ENCODE results near the gene ELFN2.
"Not testable (repeated sequence)": the region's sequence is repeated elsewhere in the genome, so short reads cannot be mapped to it uniquely, and the experiment has no call there.

The ELFN2 gene

DNA sequence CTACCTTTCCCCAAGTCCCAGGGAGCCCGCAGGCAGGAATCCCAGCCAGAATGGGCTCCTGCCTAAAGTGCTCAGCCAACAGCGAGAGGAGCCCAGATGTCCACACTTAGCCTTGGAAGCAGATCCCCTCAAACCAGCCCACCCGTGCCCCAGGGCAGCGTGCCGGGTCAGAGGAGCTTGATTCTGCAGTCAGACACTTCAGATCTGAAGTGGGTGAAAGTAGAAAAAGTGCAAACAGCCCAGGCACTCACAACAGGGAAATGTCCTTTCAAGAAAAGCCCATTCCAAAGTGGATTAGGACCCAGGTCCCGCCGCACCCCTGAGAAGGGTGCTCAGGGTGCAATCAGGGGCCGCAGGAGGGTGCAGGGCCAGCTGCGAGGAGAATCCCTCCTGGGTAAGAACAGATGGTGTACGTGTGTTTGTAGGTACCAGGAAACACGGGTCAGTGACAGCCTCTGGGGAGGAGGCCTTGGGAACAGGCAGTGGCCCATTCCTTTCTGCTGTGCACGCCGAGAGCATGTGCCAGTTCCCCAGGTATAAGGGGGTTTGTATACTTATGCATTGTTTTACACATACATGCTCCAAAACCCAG, 17.7 kb downstream of the ELFN2 start:
- FAIRE-seq: no peak

DNA sequence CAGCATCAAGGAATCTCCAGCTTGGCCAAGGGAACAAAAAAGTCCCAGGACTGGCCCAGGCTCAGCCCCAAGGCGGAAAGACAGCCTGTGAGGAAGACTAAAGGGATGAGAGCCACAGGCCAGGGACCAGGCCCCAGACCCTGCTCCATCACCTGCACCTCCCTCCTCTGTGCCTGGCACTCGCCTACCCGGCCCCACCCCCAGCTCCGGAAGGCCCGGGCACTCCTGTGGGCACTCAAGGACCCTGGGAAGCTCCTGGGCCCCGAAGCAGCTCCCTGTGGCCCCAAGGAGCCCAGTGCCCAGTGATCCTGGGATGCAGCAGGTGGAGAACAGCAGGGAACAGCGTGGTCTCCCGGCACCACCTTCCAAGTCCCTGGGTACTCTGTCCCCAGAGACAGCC, 18.2 kb downstream of the ELFN2 start:
- no peak for FAIRE-seq

DNA sequence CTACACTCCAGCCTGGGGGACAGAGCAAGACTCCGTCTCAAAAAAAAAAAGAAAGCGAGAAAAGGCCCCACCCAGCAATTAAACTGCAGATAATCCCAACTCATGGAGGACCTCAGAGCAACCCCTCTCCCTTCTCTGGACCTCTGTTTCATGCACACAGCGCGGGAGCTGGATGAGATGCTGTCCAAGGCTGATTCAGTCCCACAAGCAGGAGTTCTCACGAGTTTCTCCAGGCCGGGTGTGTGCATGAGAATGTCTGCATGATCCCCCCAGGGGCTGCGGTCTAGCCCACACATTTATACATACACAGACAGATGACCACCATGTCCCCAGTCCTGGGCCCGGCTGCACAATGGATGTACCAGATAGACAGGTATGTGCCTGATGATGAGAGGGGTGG, 19.4 kb downstream of the ELFN2 start:
- FAIRE-seq: no peak

DNA sequence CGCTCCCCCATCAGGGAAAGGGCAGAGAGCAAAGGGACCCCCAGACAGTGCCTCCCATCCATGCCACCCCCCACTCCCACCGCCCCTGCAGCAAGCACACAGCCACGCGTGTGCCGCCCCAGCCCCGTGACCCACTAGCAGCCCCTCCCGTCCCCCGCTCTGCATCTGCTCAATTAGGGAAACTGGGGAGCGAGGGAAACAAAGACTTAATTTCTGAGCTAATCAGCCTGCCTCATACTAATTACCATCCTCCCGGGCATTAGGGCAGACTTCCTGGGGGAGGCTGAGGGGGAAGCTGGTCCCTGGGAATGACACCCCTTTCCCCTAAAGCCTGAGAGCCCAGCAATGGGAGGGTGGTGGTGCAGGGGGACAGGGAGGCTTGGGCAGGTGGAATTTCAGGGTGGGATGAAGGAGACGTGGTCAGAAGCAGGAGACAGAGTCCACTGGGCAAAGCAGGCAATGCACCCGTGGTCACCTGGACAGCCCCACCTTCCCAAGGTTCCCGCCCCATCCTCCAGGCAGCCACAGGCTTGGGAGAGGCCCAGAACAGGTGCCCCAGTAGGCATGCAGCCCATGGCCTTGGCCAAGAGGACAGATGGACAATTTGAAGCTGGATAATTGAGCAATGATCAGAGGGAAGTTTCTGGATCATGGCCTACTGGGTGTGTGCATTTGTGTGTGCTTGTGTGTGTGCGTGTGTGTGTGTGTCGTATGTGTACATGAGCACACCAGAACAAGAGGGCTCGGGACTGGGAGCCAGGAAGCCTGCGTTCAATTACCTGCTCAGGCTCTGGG, 20.6 kb downstream of the ELFN2 start:
- FAIRE-seq: no peak

DNA sequence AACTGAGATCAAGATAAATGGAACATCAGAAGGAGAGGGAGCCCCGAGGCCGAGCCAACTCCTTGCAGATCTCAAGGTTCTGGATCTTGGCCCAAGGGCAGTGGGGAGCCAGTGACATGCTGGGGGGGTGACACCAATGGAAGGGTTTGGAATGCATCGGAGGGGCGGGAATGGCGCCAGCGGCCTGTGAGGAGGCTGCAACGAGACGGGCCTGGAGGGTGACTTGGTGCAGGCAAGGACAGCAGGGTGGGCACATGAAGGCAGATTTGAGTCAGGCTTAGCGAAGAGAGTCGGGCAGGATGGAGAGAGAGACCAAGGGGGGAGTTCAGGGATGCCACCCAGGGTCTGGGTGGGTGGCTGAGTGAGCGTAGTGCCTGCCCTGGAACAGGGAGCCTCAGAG, 23.2 kb downstream of the ELFN2 start:
- no peak for FAIRE-seq

DNA sequence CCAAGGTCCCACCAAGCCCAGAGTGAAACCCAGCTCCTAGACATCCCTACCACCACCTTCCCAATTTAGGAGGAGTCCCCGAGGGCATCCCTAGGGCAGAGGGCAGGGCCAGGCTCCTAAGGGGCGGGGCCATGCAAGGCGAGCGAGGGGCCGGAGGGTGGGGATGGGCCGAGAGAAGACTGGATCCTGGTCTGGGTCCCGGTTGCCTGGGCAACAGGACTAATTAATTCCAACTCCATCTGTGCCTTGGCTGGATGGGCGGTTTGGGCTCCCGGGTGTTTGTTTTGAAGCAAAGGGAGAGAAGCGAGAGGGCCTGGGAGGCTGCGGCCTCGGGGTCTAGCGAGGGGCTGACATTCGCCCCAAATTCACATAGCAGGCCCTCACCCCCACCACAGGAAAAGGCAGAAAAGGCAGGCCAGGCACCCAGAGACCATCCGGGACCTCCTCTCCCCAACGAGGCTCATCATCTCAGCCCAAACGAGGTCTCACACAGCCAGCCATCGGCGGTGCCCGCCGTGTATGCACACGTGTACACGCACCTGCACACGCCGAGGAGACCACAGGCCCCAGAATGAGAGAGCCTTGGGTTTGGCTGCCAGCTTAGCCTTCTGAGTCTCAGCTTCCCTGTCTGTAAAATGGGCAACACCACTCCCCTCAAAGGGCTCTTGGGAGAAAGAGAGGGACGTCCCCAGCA, 23.9 kb downstream of the ELFN2 start:
- FAIRE-seq: no peak

DNA sequence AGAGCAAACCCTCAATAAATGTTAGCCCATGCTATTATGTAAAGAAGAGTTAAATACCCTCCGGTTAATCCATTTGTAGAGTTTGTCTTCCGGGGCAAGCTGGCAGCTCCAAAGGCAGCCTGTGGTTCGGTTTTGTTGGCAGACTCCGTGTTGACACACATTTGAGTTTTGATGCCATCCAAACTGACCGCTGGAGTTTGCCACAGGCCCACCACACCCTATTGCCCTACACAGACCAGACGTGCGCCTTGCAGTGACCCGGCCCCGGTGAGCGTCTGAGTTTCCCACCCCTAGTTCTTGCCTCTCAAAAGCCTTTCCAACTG, 25.1 kb downstream of the ELFN2 start:
- FAIRE-seq: no peak

DNA sequence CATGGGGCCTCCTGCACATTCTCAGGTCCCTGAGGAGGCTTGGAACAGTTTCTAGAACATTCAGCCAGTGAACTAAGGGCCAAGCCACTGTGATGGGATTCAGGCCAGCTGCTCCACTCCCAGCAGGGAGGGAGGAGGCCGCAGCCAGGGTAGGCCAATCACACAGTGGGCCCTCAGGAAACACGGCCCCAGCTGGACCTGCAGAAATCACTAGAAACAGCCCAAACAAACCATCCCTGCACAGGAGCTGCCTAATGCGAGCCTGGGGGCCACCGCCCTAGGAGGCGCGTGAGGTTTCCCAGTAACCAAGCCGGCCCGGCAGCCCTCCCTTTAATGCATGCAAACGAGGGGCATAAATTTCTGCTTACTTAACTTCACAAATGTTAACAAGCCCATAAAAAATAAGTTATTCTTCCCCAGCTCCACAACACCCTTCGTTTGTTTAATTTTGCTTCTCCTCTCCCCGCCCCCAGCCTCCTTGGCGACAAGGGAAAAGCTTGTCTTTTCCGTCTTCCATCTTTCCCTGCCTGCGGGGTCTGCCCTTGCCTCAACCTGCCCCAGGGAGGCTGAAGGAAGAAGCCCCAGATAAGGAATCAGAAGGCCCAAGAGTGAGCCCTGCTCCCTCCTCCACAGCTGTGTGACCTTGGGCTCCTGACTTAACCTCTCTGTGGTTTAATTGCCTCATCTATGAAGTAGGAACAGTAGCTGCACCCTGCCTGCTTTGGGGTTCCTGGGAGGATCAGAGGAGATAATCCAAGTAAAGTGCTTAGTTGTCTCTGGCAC, 25.7 kb downstream of the ELFN2 start:
- FAIRE-seq: no peak

DNA sequence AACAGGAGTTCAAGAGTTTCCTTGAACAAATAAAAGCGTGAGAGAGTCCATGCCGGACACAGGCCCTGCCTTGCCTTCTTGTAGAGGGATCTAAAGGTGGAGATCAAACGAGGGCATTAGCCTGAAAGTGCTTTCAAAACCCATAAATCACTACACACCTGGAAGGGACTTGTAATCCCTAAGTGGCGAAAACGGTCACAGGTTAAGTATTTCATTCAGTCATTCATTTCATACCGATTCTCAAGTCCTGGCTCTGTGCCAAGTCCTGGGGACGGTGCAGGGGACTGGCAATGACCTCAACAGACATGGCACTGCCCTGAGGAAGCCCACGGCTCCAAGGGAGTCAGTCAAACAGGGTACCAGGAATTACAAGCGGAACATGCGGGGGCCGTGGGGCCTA, 26.6 kb downstream of the ELFN2 start:
- FAIRE-seq: no peak

DNA sequence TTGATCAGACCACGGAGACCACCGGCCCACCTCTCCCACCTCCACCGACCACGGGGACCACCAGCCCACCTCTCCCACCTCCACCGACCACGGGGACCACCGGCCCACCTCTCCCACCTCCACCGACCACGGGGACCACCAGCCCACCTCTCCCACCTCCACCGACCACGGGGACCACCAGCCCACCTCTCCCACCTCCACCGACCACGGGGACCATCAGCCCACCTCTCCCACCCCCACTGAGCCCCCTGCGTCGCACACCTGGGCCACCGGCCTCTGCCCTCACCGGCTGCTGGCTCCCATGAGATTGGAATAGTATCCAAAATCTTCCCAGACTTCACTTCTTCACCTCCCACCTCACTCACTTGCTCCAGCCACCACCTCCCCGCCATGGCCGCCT, 27.8 kb downstream of the ELFN2 start:
- not testable (repeated sequence) for FAIRE-seq

DNA sequence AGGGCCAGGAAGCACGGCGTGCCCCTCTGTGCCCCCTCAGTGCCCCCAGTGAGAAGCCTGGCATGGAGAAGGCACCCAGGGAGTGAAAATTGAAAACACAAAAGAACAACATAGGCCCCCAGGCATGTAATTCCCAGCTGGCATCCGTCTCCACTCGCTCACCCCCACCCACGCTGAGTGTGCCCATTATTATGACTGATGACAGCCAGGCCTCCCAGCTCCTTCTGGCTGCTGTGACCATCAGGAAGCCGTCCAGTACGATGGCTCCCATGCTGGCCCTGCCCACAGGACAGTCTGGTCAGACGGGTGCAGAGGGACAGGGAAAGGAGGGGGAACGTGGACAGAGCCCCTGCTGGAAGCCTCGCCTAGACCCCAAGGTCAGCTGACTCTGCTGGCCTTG, 30.1 kb downstream of the ELFN2 start:
- FAIRE-seq: no peak

DNA sequence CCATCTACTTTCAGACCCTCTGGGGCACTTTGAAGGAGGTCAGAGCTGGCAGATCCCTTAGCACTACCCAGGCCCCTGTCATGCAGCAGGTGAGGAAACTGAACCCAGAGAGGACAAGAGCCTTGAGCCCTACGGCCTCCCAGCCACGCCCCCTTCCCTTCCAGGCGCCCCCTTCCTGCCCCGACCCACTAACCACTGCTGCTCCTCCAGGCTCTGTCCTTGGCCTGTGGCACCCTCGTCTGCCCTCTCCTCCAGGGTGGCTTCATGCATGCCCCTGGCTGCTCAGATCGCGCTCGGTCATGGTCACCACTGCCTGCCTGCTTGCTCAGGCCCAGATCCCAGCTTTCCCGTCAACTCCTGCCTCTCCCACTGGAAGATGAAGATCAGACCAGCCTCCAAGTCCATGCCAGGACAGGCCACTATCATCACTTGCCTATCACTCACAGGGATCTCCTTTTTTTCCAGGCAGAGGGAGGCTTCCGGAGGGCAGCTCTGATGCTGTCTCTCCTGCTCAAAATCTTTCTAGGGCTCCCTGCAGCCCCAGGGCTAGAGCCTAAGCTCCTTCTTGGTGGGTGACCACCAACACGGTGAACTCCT, 30.7 kb downstream of the ELFN2 start:
- no peak for FAIRE-seq

DNA sequence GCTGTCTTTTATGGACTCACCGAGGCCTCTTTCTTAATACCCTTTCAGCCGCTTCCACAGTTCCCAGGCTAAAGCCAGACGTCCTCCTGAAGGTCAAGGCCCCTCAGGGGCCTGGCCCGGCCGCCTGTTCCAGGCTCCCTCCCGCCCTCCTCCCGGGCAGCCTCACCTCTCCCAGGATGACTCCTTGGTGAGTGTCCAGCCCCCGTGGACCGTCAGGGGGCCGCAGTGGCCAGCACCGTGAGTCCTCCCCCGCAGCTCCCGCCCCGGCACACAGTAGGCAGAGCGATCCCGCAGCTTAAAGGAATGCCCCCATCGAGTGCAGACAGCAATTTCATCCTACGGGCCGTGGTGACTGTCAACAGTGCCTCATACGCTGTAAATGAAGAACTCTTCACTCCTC, 32.9 kb downstream of the ELFN2 start:
- FAIRE-seq: no peak

DNA sequence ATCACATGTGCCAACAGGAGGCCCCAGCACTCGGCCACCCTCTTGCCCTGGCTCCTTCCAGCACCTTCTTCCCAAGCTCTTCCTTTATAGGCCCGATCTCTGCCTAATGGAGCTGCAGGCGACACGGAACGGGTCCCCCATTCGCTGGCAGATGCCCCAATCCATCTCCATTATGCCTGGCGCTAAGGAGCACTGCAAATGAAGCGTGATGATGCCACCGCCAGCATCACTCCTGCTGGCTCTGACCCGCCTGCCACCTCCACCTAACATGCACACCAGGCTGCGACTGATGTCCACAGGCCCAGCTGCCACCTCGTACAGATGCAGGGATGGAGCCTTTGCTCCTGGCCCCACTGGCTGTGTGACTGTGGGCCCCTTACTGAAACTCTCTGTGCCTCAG, 33.5 kb downstream of the ELFN2 start:
- no peak for FAIRE-seq

DNA sequence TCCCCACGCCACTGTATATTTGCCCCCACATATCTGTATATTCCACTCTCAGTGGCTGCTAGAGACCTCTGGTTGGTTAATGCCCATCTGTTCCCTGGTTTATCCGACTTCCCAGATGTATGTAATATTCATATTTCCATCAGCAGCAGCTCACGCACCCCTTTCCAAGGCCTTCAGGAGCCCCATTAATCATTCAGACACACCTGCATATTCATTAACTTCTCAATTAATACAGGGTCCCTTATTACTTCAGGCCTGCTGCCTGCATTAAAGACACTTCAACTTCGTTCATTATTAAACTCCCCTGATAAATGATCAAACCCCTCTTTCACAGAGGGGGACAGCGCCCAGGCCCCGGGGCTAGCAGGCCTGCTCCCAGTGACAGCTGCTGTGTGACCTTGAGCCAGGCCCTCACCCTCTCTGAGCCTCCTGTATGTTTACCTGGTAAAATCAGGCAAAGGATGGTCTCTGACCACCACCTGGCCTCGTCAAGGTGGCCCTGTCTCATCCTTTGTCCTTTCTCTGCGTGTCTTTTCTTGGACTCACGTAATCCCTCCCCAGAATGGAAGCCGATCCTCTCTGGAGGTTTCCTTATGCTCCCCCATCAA, 34.5 kb downstream of the ELFN2 start:
- FAIRE-seq: no peak

DNA sequence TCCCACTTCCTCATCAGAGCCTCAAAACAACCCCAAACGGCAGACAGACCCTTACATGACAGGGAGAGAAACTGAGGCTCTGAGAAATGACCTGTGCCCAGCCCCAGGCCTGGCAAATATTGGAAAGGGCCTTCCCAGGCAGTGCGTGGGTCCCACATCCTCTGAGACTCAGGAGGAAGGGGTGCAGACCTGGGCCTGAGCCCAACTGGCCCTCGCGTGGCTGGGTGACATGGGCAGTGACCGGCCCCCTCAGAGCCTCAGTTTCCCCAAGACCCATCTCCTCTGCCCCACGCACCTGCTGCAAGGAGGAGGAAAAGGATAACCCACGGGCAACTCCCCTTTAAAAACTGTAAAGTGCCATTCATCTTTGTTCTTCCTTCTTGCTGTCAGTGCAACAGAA, 35.6 kb downstream of the ELFN2 start:
- no peak for FAIRE-seq

DNA sequence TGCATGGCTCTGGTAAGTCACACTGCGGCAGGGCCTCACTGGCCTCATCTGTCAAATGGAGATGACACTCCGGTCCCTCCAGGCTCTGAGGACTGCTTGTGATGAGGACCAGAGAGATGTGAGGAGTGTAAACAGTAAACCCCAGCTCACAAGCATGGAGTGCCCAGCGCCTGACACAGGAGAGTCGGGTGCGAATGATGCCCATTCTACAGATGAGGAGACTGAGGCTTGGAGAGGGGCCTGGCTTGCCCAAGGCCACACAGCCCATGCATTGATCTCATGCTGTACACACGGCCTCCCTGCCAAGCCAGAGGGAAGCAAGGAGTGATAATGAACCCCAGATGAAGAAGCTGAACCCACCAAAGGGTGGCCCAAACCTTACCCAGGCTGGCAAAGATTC, 37.2 kb downstream of the ELFN2 start:
- FAIRE-seq: no peak

DNA sequence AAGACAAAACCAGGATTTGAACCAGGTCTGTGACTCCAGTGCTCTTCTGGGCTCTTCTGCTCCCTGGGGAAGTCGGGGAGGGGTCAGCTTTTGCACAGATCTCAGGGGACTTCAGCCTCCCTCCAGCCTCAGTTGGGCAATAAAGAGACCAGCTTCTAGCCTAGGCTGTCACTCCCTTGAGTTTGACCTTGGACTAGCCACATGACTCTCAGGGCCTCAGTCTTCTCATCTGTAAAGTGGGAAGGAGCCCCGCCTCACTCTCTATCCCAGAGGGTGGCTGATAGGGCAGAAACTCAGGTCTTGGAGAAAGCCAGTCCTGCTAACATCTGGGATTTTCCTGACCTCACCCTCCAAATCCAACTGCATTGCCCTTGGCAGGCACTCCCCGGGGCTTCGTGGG, 38.7 kb downstream of the ELFN2 start:
- no peak for FAIRE-seq

DNA sequence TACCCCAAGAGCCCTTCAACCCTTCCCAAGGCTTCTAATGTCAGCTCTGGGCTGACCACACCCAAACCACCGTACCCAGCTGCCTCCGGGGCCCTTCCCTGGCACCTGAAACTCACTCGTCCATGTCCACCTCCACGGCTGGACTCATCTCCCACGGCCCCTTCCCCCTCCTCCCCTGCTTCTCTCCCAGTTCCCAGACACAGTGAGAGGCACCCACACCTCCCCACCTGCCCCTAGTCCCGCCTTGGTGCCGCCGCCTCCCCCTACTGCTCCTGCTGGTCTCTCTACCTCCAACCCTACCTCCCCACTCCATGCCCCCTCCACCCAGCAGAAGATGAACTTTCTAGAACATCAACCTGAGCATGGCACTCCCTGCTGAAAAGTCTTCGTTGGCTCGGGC, 39.5 kb downstream of the ELFN2 start:
- no peak for FAIRE-seq

DNA sequence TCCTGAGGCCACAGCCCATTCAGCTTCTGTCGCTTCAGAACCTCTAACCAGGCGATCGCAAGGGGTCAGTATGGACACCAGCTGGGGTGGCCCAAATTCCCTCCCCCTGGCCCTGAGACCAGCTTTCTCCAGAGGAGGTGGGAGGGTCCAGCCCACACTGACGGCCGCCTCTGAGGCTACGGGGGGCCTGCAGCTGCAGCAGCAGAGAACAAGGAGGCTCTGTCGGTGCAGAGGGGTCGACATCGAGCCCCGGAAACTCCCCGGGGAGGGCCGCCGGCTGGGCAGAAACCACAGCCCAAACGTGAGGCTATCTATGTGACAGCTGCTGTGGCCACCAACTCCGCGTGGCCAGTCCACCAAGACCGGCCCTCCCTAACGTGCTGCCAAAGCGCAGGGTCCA, 40.8 kb downstream of the ELFN2 start:
- FAIRE-seq: no peak

DNA sequence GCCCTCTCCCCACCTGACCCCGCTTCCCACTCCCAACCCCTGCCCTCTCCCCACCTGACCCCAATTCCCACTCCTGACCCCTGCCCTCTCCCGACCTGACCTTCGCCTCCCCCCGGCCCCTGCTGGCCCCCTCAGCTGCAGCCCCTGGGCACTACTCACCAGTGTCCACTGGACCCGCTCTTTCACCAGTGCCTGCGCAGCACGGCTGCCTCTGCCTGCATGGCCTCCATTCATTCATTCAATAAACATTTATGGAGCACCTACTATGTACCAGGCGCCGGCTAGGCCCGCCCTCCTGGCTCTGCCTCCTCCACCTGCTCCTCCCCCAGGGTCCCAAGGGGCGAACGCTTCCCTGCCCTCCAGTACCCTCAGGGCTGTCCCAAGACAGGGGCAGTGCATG, 42.6 kb downstream of the ELFN2 start:
- FAIRE-seq: no peak

DNA sequence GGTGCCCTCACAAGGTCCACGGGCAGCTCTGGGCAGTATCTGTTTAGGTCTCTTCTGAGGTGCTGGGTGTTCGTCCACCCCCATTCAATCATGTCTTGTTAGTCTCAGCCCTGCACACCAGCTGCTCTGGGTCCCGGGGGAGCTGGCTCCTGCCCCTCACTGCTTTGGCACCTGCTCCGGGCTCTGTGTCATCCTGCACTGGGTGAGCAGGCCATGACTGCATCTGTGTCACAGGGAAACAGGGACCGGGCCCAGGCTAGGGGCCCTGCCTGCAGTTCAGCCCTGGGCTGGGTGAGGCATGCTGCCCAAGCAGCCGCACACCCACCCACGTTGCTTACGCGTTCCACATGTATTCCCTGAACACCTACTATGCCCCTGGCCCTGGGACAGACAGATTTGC, 43.9 kb downstream of the ELFN2 start:
- FAIRE-seq: no peak

DNA sequence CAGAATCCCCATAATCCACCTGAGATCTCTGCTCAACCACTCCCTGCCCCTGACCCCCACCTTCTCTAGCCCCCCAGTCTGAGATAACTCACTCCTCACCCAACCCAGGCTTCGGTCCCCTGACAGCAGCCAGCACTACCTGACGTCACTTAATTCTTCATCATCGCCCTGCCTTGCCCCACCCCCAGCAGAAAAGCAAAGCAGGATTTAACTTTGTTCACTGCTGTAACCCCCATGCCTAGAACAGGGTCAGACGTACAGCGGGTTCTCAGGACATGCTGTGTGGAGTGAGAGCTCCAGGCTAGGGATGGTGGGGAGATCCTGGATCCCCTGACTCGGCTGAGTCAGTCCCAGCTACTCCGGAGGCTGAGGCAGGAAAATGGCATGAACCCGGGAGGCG, 45.8 kb downstream of the ELFN2 start:
- no peak for FAIRE-seq
